GM23338 (cell line): ENCODE results near the gene THSD4. TPM values are rescaled to one million over a fixed set of nuclear protein-coding genes. Genes with fewer than 3 reads are reported as not detected.

Experiments used
- ATAC-seq: fragments of 200-7000 bp; cut with Tn5 transposase; 3 replicates; pipeline ENCODE4 v1.9.1; 2020
- DNase-seq: peaks from one replicate; pipeline ENCODE4 v3.0.0-alpha.2; 2015; ENCODE audit warnings: low spot score
- H2AFZ ChIP-seq: fragments of 200-600 bp; sonication (generic); 2 replicates; pipeline ENCODE4 v1.8.0; 2016; ENCODE audit warnings: antibody characterized with exemption, mild to moderate bottlenecking, moderate library complexity
- H3F3A ChIP-seq: fragments of 200-600 bp; sonication (generic); replicated peaks from 2 replicates; pipeline ENCODE4 v1.8.0; 2017; ENCODE audit warnings: antibody characterized with exemption, mixed run types, low read depth
- H3K27ac ChIP-seq: fragments of 200-600 bp; sonication (generic); 2 replicates; pipeline ENCODE4 v1.6.1; 2016; ENCODE audit warnings: low read depth
- H3K27me3 ChIP-seq: fragments of 200-600 bp; sonication (generic); 2 replicates; pipeline ENCODE4 v1.8.0; 2016; ENCODE audit warnings: mild to moderate bottlenecking, mixed run types, moderate library complexity; ENCODE audit not compliant: insufficient read depth
- H3K36me3 ChIP-seq: fragments of 200-600 bp; sonication (generic); 2 replicates; pipeline ENCODE4 v1.8.0; 2016; ENCODE audit warnings: mild to moderate bottlenecking; ENCODE audit not compliant: insufficient read depth
- H3K4me1 ChIP-seq: fragments of 200-600 bp; sonication (generic); 2 replicates; pipeline ENCODE4 v1.8.0; 2016; ENCODE audit warnings: mild to moderate bottlenecking, moderate library complexity; ENCODE audit not compliant: insufficient read depth
- H3K4me2 ChIP-seq: fragments of 200-600 bp; sonication (generic); 2 replicates; pipeline ENCODE4 v1.7.1; 2017; ENCODE audit warnings: mixed run types
- H3K4me3 ChIP-seq: fragments of 200-600 bp; sonication (generic); 2 replicates; pipeline ENCODE4 v1.6.1; 2016; ENCODE audit warnings: mixed run types
- H3K79me2 ChIP-seq: fragments of 200-600 bp; sonication (generic); replicated peaks from 2 replicates; pipeline ENCODE4 v1.8.0; 2017; ENCODE audit warnings: mild to moderate bottlenecking; ENCODE audit not compliant: insufficient read depth
- H3K9me2 ChIP-seq: fragments of 200-600 bp; sonication (generic); 2 replicates; pipeline ENCODE4 v1.8.0; 2017; ENCODE audit not compliant: insufficient read depth
- H4K20me1 ChIP-seq: fragments of 200-600 bp; sonication (generic); replicated peaks from 2 replicates; pipeline ENCODE4 v1.8.0; 2017; ENCODE audit warnings: mild to moderate bottlenecking; ENCODE audit not compliant: insufficient read depth
- H3K27ac Mint-ChIP-seq: 2 replicates; pipeline ENCODE4 v1.8.0; 2020; ENCODE audit warnings: inconsistent platforms, mild to moderate bottlenecking, moderate library complexity, mixed read lengths
- H3K27me3 Mint-ChIP-seq: 3 replicates; pipeline ENCODE4 v1.8.0; 2022; ENCODE audit warnings: low read depth, mild to moderate bottlenecking, moderate library complexity, mixed read lengths, inconsistent platforms; ENCODE audit not compliant: insufficient read depth, poor library complexity
- H3K36me3 Mint-ChIP-seq: 3 replicates; pipeline ENCODE4 v1.8.0; 2021; ENCODE audit warnings: low read depth, mild to moderate bottlenecking, inconsistent platforms, moderate library complexity, mixed read lengths
- H3K4me1 Mint-ChIP-seq: 3 replicates; pipeline ENCODE4 v1.8.0; 2020; ENCODE audit warnings: mild to moderate bottlenecking, inconsistent platforms, mixed read lengths
- H3K4me3 Mint-ChIP-seq: 3 replicates; pipeline ENCODE4 v1.8.0; 2021; ENCODE audit warnings: moderate library complexity, mild to moderate bottlenecking, inconsistent platforms, mixed read lengths
- H3K9me3 Mint-ChIP-seq: 3 replicates; pipeline ENCODE4 v1.8.0; 2020; ENCODE audit warnings: moderate library complexity, mild to moderate bottlenecking, inconsistent platforms, mixed read lengths
- CREB1 ChIP-seq: fragments of 250-450 bp; sonication (Bioruptor Pico); IDR thresholded peaks from 2 replicates; pipeline ENCODE4 v1.5.0; 2020; ENCODE audit warnings: low read depth, mild to moderate bottlenecking, moderate library complexity
- EZH2 ChIP-seq: fragments of 200-600 bp; sonication (generic); IDR thresholded peaks from one replicate; pipeline ENCODE4 v1.8.0; 2017; ENCODE audit warnings: antibody characterized with exemption, mild to moderate bottlenecking, low read depth; ENCODE audit not compliant: unreplicated experiment
- EZH2phosphoT487 ChIP-seq: fragments of 200-600 bp; sonication (generic); IDR thresholded peaks from one replicate; pipeline ENCODE4 v1.8.1; 2018; ENCODE audit warnings: antibody characterized with exemption; ENCODE audit not compliant: unreplicated experiment
- JUNB ChIP-seq: IDR thresholded peaks from one replicate; pipeline ENCODE4 v1.6.1; 2016; ENCODE audit warnings: antibody characterized with exemption; ENCODE audit not compliant: unreplicated experiment
- NANOG ChIP-seq: IDR thresholded peaks from 2 replicates; pipeline ENCODE4 v1.6.1; 2016; ENCODE audit warnings: antibody characterized with exemption, borderline replicate concordance
- POLR2AphosphoS5 ChIP-seq: IDR thresholded peaks from 2 replicates; pipeline ENCODE4 v1.6.1; 2016; ENCODE audit warnings: antibody characterized with exemption, low read depth
- STAT1 ChIP-seq: IDR thresholded peaks from one replicate; pipeline ENCODE4 v1.6.1; 2016; ENCODE audit warnings: antibody characterized with exemption; ENCODE audit not compliant: unreplicated experiment
- ZNF114 ChIP-seq: fragments of 250-450 bp; sonication (Bioruptor Pico); IDR thresholded peaks from 2 replicates; pipeline ENCODE4 v1.5.0; 2020; ENCODE audit warnings: mild to moderate bottlenecking, moderate library complexity
- ZNF331 ChIP-seq: fragments of 250-450 bp; sonication (Bioruptor Pico); IDR thresholded peaks from 2 replicates; pipeline ENCODE4 v1.5.0; 2020; ENCODE audit warnings: low read depth, mild to moderate bottlenecking, moderate library complexity
- polyA plus RNA-seq: library from polyadenylated mRNA; unstranded; fragments of >200 nt; fragmentation: Nextera tagmentation; extraction: Ambion mirVana; gene quantifications from 2 replicates; pipeline ENCODE4 v1.2.1, GENCODE V29; 2016
- total RNA-seq: library from RNA; depleted of rRNA; stranded (reverse); fragments of >200 nt; shearing (Covaris generic); gene quantifications from 2 replicates; pipeline ENCODE4 v1.2.3, GENCODE V29; 2014
- TF ChIP-seq, protein P1 (sequence below), 2 experiments: fragments of 200-600 bp in 1 of 2; sonication (generic) in 1 of 2; conservative IDR thresholded peaks; 2 replicates each; pipeline versions ENCODE4 v1.5.1 to v1.6.1; 2016 to 2017; ENCODE audit warnings: antibody characterized with exemption in 2 of 2, low read depth in 2 of 2, mild to moderate bottlenecking in 2 of 2, moderate library complexity in 1 of 2
- TF ChIP-seq, protein P2 (sequence below): IDR thresholded peaks from one replicate; pipeline ENCODE4 v1.6.1; 2018; ENCODE audit warnings: antibody characterized with exemption; ENCODE audit not compliant: unreplicated experiment
- TF ChIP-seq, protein P3 (sequence below): IDR thresholded peaks from 2 replicates; pipeline ENCODE4 v1.6.1; 2016; ENCODE audit warnings: antibody characterized with exemption
- TF ChIP-seq, protein P4 (sequence below): fragments of 250-450 bp; sonication (Bioruptor Pico); IDR thresholded peaks from 2 replicates; pipeline ENCODE4 v1.5.0; 2020; ENCODE audit warnings: mild to moderate bottlenecking, moderate library complexity

THSD4 gene
- total and polyA plus RNA-seq, 2 experiments from 2014 or later = 2.0 to 7.4 TPM

DNA sequence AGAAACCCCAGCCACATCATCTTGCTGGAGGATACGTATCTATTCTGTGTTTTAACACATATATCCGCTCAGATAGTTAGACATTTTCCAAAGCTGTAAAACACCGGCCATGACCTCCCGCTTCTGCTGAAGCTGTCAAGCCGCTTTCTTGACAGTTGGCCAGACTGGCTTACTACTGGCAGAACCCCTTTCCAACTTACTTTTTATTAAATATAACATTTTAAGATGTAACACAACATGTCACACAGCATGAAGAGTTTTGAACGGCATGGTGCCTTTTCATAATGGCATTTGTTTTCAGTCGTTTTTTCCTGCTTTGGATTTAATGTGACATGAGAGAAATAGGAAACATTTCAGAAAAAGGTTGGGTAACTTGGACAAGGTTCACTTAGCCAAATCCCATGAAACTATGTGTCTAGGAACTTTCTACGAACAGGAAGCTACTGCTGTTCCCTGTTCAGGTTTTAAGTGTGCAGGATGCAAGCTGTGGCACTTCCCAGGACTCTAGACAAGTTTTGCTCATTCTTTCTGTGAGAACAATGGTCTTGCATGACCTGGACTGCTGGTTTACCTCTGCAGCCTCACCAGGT lies 281.4 kb downstream of the THSD4 start:
- no peaks in the 10 kb centered on the region for H3K36me3 Mint-ChIP-seq
- no peak overlapping the region for H3K4me3 Mint-ChIP-seq
- no peak overlapping the region for H3K27ac Mint-ChIP-seq
- H3K4me2 ChIP-seq = no peak overlapping the region
- H4K20me1 ChIP-seq = no peaks in the 10 kb centered on the region
- peaks cover 16% of the 10 kb centered on the region for H3K4me1 ChIP-seq
- H3K4me3 ChIP-seq = no peak overlapping the region
- no peaks in the 10 kb centered on the region for H3K36me3 ChIP-seq
- H3K27me3 Mint-ChIP-seq = peaks cover 6% of the 10 kb centered on the region
- H3K27ac ChIP-seq = no peak overlapping the region
- peaks cover 21% of the 10 kb centered on the region for H3K4me1 Mint-ChIP-seq
- no peaks in the 10 kb centered on the region for H3K9me2 ChIP-seq
- no peaks in the 10 kb centered on the region for H3K27me3 ChIP-seq
- H3K79me2 ChIP-seq = no peaks in the 10 kb centered on the region
- TF ChIP-seq JUNB (no peak), ZNF114 (CRISPR knock-in tag) (no peak), EZH2phosphoT487 (no peak), POLR2AphosphoS5 (no peak), EZH2 (no peak), NANOG (no peak), CREB1 (CRISPR knock-in tag) (no peak), STAT1 (no peak), ZNF331 (no peak)
- TF ChIP-seq, protein P1, sequence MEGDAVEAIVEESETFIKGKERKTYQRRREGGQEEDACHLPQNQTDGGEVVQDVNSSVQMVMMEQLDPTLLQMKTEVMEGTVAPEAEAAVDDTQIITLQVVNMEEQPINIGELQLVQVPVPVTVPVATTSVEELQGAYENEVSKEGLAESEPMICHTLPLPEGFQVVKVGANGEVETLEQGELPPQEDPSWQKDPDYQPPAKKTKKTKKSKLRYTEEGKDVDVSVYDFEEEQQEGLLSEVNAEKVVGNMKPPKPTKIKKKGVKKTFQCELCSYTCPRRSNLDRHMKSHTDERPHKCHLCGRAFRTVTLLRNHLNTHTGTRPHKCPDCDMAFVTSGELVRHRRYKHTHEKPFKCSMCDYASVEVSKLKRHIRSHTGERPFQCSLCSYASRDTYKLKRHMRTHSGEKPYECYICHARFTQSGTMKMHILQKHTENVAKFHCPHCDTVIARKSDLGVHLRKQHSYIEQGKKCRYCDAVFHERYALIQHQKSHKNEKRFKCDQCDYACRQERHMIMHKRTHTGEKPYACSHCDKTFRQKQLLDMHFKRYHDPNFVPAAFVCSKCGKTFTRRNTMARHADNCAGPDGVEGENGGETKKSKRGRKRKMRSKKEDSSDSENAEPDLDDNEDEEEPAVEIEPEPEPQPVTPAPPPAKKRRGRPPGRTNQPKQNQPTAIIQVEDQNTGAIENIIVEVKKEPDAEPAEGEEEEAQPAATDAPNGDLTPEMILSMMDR (conservative IDR thresholded peaks at IDR 0.05; ENCODE audit: low read depth in 2 of 2) = no peak
- TF ChIP-seq, protein P2, sequence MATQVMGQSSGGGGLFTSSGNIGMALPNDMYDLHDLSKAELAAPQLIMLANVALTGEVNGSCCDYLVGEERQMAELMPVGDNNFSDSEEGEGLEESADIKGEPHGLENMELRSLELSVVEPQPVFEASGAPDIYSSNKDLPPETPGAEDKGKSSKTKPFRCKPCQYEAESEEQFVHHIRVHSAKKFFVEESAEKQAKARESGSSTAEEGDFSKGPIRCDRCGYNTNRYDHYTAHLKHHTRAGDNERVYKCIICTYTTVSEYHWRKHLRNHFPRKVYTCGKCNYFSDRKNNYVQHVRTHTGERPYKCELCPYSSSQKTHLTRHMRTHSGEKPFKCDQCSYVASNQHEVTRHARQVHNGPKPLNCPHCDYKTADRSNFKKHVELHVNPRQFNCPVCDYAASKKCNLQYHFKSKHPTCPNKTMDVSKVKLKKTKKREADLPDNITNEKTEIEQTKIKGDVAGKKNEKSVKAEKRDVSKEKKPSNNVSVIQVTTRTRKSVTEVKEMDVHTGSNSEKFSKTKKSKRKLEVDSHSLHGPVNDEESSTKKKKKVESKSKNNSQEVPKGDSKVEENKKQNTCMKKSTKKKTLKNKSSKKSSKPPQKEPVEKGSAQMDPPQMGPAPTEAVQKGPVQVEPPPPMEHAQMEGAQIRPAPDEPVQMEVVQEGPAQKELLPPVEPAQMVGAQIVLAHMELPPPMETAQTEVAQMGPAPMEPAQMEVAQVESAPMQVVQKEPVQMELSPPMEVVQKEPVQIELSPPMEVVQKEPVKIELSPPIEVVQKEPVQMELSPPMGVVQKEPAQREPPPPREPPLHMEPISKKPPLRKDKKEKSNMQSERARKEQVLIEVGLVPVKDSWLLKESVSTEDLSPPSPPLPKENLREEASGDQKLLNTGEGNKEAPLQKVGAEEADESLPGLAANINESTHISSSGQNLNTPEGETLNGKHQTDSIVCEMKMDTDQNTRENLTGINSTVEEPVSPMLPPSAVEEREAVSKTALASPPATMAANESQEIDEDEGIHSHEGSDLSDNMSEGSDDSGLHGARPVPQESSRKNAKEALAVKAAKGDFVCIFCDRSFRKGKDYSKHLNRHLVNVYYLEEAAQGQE = no peak
- TF ChIP-seq, protein P3, sequence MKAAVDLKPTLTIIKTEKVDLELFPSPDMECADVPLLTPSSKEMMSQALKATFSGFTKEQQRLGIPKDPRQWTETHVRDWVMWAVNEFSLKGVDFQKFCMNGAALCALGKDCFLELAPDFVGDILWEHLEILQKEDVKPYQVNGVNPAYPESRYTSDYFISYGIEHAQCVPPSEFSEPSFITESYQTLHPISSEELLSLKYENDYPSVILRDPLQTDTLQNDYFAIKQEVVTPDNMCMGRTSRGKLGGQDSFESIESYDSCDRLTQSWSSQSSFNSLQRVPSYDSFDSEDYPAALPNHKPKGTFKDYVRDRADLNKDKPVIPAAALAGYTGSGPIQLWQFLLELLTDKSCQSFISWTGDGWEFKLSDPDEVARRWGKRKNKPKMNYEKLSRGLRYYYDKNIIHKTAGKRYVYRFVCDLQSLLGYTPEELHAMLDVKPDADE = no peak
- TF ChIP-seq, protein P4, sequence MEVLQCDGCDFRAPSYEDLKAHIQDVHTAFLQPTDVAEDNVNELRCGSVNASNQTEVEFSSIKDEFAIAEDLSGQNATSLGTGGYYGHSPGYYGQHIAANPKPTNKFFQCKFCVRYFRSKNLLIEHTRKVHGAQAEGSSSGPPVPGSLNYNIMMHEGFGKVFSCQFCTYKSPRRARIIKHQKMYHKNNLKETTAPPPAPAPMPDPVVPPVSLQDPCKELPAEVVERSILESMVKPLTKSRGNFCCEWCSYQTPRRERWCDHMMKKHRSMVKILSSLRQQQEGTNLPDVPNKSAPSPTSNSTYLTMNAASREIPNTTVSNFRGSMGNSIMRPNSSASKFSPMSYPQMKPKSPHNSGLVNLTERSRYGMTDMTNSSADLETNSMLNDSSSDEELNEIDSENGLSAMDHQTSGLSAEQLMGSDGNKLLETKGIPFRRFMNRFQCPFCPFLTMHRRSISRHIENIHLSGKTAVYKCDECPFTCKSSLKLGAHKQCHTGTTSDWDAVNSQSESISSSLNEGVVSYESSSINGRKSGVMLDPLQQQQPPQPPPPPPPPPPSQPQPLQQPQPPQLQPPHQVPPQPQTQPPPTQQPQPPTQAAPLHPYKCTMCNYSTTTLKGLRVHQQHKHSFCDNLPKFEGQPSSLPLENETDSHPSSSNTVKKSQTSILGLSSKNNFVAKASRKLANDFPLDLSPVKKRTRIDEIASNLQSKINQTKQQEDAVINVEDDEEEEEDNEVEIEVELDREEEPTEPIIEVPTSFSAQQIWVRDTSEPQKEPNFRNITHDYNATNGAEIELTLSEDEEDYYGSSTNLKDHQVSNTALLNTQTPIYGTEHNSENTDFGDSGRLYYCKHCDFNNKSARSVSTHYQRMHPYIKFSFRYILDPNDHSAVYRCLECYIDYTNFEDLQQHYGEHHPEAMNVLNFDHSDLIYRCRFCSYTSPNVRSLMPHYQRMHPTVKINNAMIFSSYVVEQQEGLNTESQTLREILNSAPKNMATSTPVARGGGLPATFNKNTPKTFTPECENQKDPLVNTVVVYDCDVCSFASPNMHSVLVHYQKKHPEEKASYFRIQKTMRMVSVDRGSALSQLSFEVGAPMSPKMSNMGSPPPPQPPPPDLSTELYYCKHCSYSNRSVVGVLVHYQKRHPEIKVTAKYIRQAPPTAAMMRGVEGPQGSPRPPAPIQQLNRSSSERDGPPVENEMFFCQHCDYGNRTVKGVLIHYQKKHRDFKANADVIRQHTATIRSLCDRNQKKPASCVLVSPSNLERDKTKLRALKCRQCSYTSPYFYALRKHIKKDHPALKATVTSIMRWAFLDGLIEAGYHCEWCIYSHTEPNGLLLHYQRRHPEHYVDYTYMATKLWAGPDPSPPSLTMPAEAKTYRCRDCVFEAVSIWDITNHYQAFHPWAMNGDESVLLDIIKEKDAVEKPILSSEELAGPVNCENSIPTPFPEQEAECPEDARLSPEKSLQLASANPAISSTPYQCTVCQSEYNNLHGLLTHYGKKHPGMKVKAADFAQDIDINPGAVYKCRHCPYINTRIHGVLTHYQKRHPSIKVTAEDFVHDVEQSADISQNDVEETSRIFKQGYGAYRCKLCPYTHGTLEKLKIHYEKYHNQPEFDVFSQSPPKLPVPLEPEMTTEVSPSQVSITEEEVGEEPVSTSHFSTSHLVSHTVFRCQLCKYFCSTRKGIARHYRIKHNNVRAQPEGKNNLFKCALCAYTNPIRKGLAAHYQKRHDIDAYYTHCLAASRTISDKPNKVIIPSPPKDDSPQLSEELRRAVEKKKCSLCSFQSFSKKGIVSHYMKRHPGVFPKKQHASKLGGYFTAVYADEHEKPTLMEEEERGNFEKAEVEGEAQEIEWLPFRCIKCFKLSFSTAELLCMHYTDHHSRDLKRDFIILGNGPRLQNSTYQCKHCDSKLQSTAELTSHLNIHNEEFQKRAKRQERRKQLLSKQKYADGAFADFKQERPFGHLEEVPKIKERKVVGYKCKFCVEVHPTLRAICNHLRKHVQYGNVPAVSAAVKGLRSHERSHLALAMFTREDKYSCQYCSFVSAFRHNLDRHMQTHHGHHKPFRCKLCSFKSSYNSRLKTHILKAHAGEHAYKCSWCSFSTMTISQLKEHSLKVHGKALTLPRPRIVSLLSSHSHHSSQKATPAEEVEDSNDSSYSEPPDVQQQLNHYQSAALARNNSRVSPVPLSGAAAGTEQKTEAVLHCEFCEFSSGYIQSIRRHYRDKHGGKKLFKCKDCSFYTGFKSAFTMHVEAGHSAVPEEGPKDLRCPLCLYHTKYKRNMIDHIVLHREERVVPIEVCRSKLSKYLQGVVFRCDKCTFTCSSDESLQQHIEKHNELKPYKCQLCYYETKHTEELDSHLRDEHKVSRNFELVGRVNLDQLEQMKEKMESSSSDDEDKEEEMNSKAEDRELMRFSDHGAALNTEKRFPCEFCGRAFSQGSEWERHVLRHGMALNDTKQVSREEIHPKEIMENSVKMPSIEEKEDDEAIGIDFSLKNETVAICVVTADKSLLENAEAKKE (CRISPR knock-in tag) = no peak
- no peaks in the 10 kb centered on the region for H3F3A ChIP-seq
- H2AFZ ChIP-seq = no peak overlapping the region
- DNase-seq (no peak), ATAC-seq (no peak)
- H3K9me3 Mint-ChIP-seq = no peaks in the 10 kb centered on the region
